SH-SY5Y (cell line): ENCODE data around the gene WDR35.

ENCODE experiments used
- GATA2 ChIP-seq: IDR thresholded peaks from 2 replicates; pipeline ENCODE4 v1.6.1; 2011; ENCODE audit warnings: mild to moderate bottlenecking, low read depth, low read length
- GATA3 ChIP-seq: IDR thresholded peaks from 2 replicates; pipeline ENCODE4 v1.6.1; 2011; ENCODE audit warnings: low read depth, mild to moderate bottlenecking, low read length, moderate library complexity

- TF ChIP-seq GATA2 (no peak), GATA3 (no peak)
These were observed 26.5 kb downstream of the WDR35 start for GRCh38 chr2:19963386-19963785.
